SK-N-SH (cell line): ENCODE measurements around the gene NFYA. TPM values are rescaled to one million over a fixed set of nuclear protein-coding genes. Genes with fewer than 3 reads are reported as not detected.

ENCODE experiments used
- CTCF ChIA-PET: fragments of 300-600, 350-600 bp; formaldehyde crosslinking; extraction: SDS; loops from one replicate; lab custom pipeline; 2021; lab: Yijun Ruan, JAX
- POLR2A ChIA-PET: fragments of 350-600 bp; sonication (Branson Sonifier 250); formaldehyde crosslinking; extraction: SDS; loops from one replicate; lab custom pipeline; 2020; ENCODE audit warnings: antibody characterized with exemption, inconsistent platforms; lab: Yijun Ruan, JAX
- DNase-seq: peaks from one replicate; pipeline ENCODE4 v3.0.0; 2012
- H2AFZ ChIP-seq: fragments of 200-600 bp; sonication (generic); 2 replicates; pipeline ENCODE4 v1.8.1; 2016; ENCODE audit warnings: antibody characterized with exemption, mild to moderate bottlenecking, low read depth
- H3F3A ChIP-seq: fragments of 200-600 bp; sonication (generic); replicated peaks from 2 replicates; pipeline ENCODE3; 2016; ENCODE audit warnings: antibody characterized with exemption, mild to moderate bottlenecking; ENCODE audit not compliant: insufficient read depth
- H3K27ac ChIP-seq, 2 experiments: fragments of 200-500 bp in 1 of 2; fragments of 200-600 bp in 1 of 2; sonication (Bioruptor generic) in 1 of 2; sonication (generic), shearing (Covaris generic) in 1 of 2; 2 replicates each; pipeline versions ENCODE4 v1.5.1 to v1.6.1; 2014 to 2016; ENCODE audit warnings: low read depth in 2 of 2, inconsistent platforms in 1 of 2, low read length in 1 of 2, mild to moderate bottlenecking in 1 of 2, mixed read lengths in 1 of 2
- H3K27me3 ChIP-seq: fragments of 200-600 bp; sonication (generic), shearing (Covaris generic); 2 replicates; pipeline ENCODE4 v1.6.1; 2016; ENCODE audit warnings: mixed run types; ENCODE audit not compliant: insufficient read depth
- H3K36me3 ChIP-seq, 2 experiments: fragments of 200-500 bp in 1 of 2; fragments of 200-600 bp in 1 of 2; sonication (Bioruptor generic) in 1 of 2; sonication (generic) in 1 of 2; replicated peaks in 1 of 2; 2 replicates each; pipeline versions ENCODE3 to v1.5.1; 2014 to 2016; ENCODE audit warnings: low read length in 1 of 2, mild to moderate bottlenecking in 1 of 2; ENCODE audit not compliant: insufficient read depth in 2 of 2, control insufficient read depth in 1 of 2
- H3K4me1 ChIP-seq, 2 experiments: fragments of 200-500 bp in 1 of 2; fragments of 200-600 bp in 1 of 2; sonication (Bioruptor generic) in 1 of 2; sonication (generic), shearing (Covaris generic) in 1 of 2; 2 replicates each; pipeline versions ENCODE4 v1.5.1 to v1.6.1; 2014 to 2016; ENCODE audit warnings: low read depth in 1 of 2, low read length in 1 of 2, mixed run types in 1 of 2; ENCODE audit not compliant: insufficient read depth in 2 of 2, control insufficient read depth in 1 of 2
- H3K4me2 ChIP-seq: fragments of 200-600 bp; sonication (generic), shearing (Covaris generic); 2 replicates; pipeline ENCODE4 v1.6.1; 2017; ENCODE audit warnings: mixed run types
- H3K4me3 ChIP-seq, 2 experiments: fragments of 200-500 bp in 1 of 2; fragments of 200-600 bp in 1 of 2; sonication (Bioruptor generic) in 1 of 2; sonication (generic), shearing (Covaris generic) in 1 of 2; 2 replicates each; pipeline versions ENCODE4 v1.5.1 to v1.8.1; 2014 to 2016; ENCODE audit warnings: low read depth in 2 of 2, inconsistent platforms in 1 of 2, low read length in 1 of 2, mild to moderate bottlenecking in 1 of 2, mixed read lengths in 1 of 2, moderate library complexity in 1 of 2
- H3K79me2 ChIP-seq: fragments of 200-600 bp; sonication (generic); 2 replicates; pipeline ENCODE4 v1.8.1; 2017; ENCODE audit warnings: mild to moderate bottlenecking; ENCODE audit not compliant: insufficient read depth
- H3K9ac ChIP-seq: fragments of 200-600 bp; sonication (generic); 2 replicates; pipeline ENCODE4 v1.6.1; 2017; ENCODE audit warnings: mixed run types
- H3K9me2 ChIP-seq: fragments of 200-600 bp; sonication (generic); 2 replicates; pipeline ENCODE4 v1.6.1; 2017; ENCODE audit warnings: mixed run types
- H3K9me3 ChIP-seq: fragments of 200-600 bp; sonication (generic); 2 replicates; pipeline ENCODE4 v1.6.1; 2017; ENCODE audit warnings: mixed run types, mild to moderate bottlenecking, moderate library complexity
- H4K20me1 ChIP-seq: fragments of 200-600 bp; sonication (generic); 2 replicates; pipeline ENCODE4 v1.6.1; 2017; ENCODE audit warnings: mild to moderate bottlenecking, mixed run types; ENCODE audit not compliant: insufficient read depth
- CHD2 ChIP-seq: fragments of 150-350 bp; IDR thresholded peaks from 2 replicates; pipeline ENCODE4 v1.6.1; 2018; ENCODE audit warnings: low read length; ENCODE audit not compliant: partially characterized antibody
- FOXJ3 ChIP-seq: sonication (generic); formaldehyde crosslinking; IDR thresholded peaks from 2 replicates; pipeline ENCODE4 v1.5.1; 2020; ENCODE audit warnings: mild to moderate bottlenecking, missing genetic modification reagents
- GABPA ChIP-seq: IDR thresholded peaks from 2 replicates; pipeline ENCODE4 v1.4.0; 2012; ENCODE audit warnings: low read depth, mild to moderate bottlenecking
- IRF3 ChIP-seq: fragments of 150-350 bp; IDR thresholded peaks from 2 replicates; pipeline ENCODE4 v1.6.1; 2016; ENCODE audit warnings: mild to moderate bottlenecking, low read depth, low read length
- MAX ChIP-seq: IDR thresholded peaks from 2 replicates; pipeline ENCODE4 v1.4.0; 2012; ENCODE audit warnings: low read depth
- MEF2A ChIP-seq: IDR thresholded peaks from 2 replicates; pipeline ENCODE4 v1.4.0; 2012; ENCODE audit warnings: low read depth, borderline replicate concordance
- NFIC ChIP-seq: IDR thresholded peaks from 2 replicates; pipeline ENCODE4 v1.4.0; 2012; ENCODE audit warnings: borderline replicate concordance
- NRF1 ChIP-seq: IDR thresholded peaks from 2 replicates; pipeline ENCODE4 v1.6.1; 2012; ENCODE audit warnings: low read depth, mild to moderate bottlenecking, low read length
- PBX3 ChIP-seq: IDR thresholded peaks from 2 replicates; pipeline ENCODE4; 2012
- POLR2AphosphoS5 ChIP-seq: IDR thresholded peaks from 2 replicates; pipeline ENCODE4 v1.6.1; 2012; ENCODE audit warnings: low read depth, low read length
- RAD21 ChIP-seq: IDR thresholded peaks from 2 replicates; pipeline ENCODE4 v1.6.1; 2012; ENCODE audit warnings: mild to moderate bottlenecking, low read length
- SIN3A ChIP-seq: IDR thresholded peaks from 2 replicates; pipeline ENCODE4 v1.6.1; 2012; ENCODE audit warnings: low read depth, mild to moderate bottlenecking, low read length, moderate library complexity, borderline replicate concordance
- TAF1 ChIP-seq: IDR thresholded peaks from 2 replicates; pipeline ENCODE4 v1.6.1; 2012; ENCODE audit warnings: low read depth, mild to moderate bottlenecking, low read length, moderate library complexity, borderline replicate concordance
- USF2 ChIP-seq: fragments of 150-350 bp; IDR thresholded peaks from 2 replicates; pipeline ENCODE4 v1.6.1; 2017; ENCODE audit warnings: antibody characterized with exemption, low read length, low read depth, borderline replicate concordance
- YY1 ChIP-seq: IDR thresholded peaks from 2 replicates; pipeline ENCODE4 v1.4.0; 2012; ENCODE audit warnings: low read depth, mild to moderate bottlenecking
- ZBTB33 ChIP-seq: IDR thresholded peaks from 2 replicates; pipeline ENCODE4 v1.4.0; 2012; ENCODE audit warnings: low read depth, borderline replicate concordance
- WGBS: methylation state at CpG from one replicate; pipeline ENCODE4 v1.1.6; 2017; ENCODE audit warnings: low lambda C conversion rate; 5-methylcytosine and 5-hydroxymethylcytosine counted together
- polyA plus RNA-seq, 3 experiments: library from polyadenylated mRNA; depleted of rRNA; stranded (reverse); fragments of >200 nt; gene quantifications; 2 replicates each; pipeline ENCODE4 v1.2.3, GENCODE V29; 2012

NFYA gene
- polyA plus RNA-seq, 1 of the 3 experiments (the other 2 are of a cell fraction) = 6.8 TPM

GRCh38 chr6:41036601-41037000, 36.2 kb upstream of the NFYA start (continued):
- no peak for TF ChIP-seq PBX3
- TF ChIP-seq, all 33 proteins: peak for 0

- no peak overlapping the region for H3K4me2 ChIP-seq
- 83% methylated on average over 13 of the region's 13 CpGs for WGBS
- no peaks in the 10 kb centered on the region for H3K9me2 ChIP-seq
- H2AFZ ChIP-seq = no peak overlapping the region
- no peaks in the 10 kb centered on the region for H3F3A ChIP-seq
- H3K36me3 ChIP-seq = no peaks in the 10 kb centered on the region
- H3K79me2 ChIP-seq = no peaks in the 10 kb centered on the region
- no peak for DNase-seq
- CTCF ChIA-PET = interaction anchor here (0.9 to 3.0 kb wide), 6 partner anchors 9 to 31 kb away, joined by 4 to 26 read pairs (median 4); no protein-coding TSS in a partner anchor
- no peak overlapping the region for H3K4me3 ChIP-seq
- no peak overlapping the region for H3K27ac ChIP-seq
- TF ChIP-seq YY1 (no peak), FOXJ3 (CRISPR knock-in tag) (no peak), IRF3 (no peak), NRF1 (no peak), MEF2A (no peak), GABPA (no peak), USF2 (no peak), RAD21 (no peak), NFIC (no peak)
- TF ChIP-seq, all 33 proteins: peak for 0
- no peaks in the 10 kb centered on the region for H4K20me1 ChIP-seq
- H3K27me3 ChIP-seq = no peaks in the 10 kb centered on the region
- H3K9me3 ChIP-seq = no peaks in the 10 kb centered on the region
- POLR2A ChIA-PET = interaction anchor here (0.6 kb wide), 1 partner anchor 1726 kb away, joined by 4 read pairs; no protein-coding TSS in a partner anchor
- no peak overlapping the region for H3K9ac ChIP-seq
- H3K4me1 ChIP-seq = no peaks in the 10 kb centered on the region; a peak in 1 of 4 replicates
These were observed 35.5 kb upstream of the NFYA start for GRCh38 chr6:41037107-41037900.

- Histone ChIP-seq H2AFZ (no peak overlapping the region), H3K9me2 (no peaks in the 10 kb centered on the region), H4K20me1 (no peaks in the 10 kb centered on the region), H3K4me1 (no peaks in the 10 kb centered on the region; a peak in 1 of 4 replicates), H3K79me2 (no peaks in the 10 kb centered on the region), H3K36me3 (no peaks in the 10 kb centered on the region), H3K9ac (no peak overlapping the region), H3K27ac (no peak overlapping the region), H3K9me3 (no peaks in the 10 kb centered on the region), H3K4me3 (no peak overlapping the region), H3F3A (no peaks in the 10 kb centered on the region), H3K27me3 (no peaks in the 10 kb centered on the region), H3K4me2 (no peak overlapping the region)
- CTCF ChIA-PET = interaction anchor here (2.5 to 3.0 kb wide), 2 partner anchors 10 to 11 kb away, joined by 10 to 26 read pairs; no protein-coding TSS in a partner anchor
- 17% methylated on average over 1 of the region's 3 CpGs for WGBS
- no peak for DNase-seq
- POLR2A ChIA-PET = interaction anchor here (0.6 kb wide), 1 partner anchor 1725 kb away, joined by 4 read pairs; no protein-coding TSS in a partner anchor
- no peak for TF ChIP-seq NFIC
- TF ChIP-seq TAF1 = no peak
- no peak for TF ChIP-seq MAX
- TF ChIP-seq PBX3 = no peak
- TF ChIP-seq SIN3A = no peak
- TF ChIP-seq CHD2 = no peak
- TF ChIP-seq POLR2AphosphoS5 = no peak
- no peak for TF ChIP-seq ZBTB33
These were observed 34.6 kb upstream of the NFYA start for GRCh38 chr6:41038205-41038604.
